ENCODE results near the gene ITGAV. TPM values are rescaled to one million over a fixed set of nuclear protein-coding genes. Genes with fewer than 3 reads are reported as not detected.

Gene ITGAV
- total and polyA plus RNA-seq, 2 donors (not counting 3 experiments of a cell fraction or from before 2014, with no cell fraction given) = 61.8 to 131 TPM

DNA sequence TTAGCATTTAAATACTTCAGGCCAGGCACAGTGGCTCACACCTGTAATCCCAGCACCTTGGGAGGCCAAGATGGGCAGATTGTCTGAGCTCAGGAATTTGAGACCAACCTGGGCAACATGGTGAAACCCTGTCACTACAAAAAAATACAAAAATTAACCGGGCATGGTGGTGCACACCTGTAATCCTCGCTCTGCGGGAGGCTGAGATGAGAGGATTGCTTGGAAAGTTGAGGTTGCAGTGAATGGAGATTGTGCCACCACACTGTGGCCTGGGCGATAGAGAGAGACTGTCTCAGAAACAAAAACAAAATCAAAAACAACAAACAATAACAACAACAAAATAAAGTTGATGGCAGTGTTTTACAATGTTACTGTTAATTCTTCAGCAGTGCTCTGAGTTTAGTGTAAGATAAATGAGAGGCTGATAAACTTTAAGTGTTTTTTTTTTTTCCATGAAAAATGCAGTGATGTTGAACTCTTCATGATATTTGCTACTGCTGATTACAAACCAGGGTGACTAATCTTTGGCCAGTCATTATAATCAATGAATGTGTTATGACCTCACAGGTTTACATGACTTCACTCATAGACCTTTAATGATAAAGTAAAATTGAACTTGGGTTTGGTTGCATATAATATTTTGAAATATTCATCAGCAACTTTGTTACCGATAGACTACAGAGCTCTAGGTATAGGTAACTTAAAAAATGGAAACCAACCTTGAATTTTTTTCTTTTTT is 2.5 kb downstream of the ITGAV start:
- TF ChIP-seq EZH2 (IDR thresholded peaks at IDR 0.05; ENCODE audit: borderline replicate concordance, low read depth, low read length, severe bottlenecking) (no peak), FOS (IDR thresholded peaks at IDR 0.05; ENCODE audit: borderline replicate concordance, insufficient read depth, low read length) (no peak), MYC (IDR thresholded peaks at IDR 0.05; ENCODE audit: low read depth, low read length) (no peak), JUN (IDR thresholded peaks at IDR 0.05; ENCODE audit: borderline replicate concordance, insufficient read depth, insufficient read length, low read depth) (peak; percentile 36)
- TF ChIP-seq, protein P1, sequence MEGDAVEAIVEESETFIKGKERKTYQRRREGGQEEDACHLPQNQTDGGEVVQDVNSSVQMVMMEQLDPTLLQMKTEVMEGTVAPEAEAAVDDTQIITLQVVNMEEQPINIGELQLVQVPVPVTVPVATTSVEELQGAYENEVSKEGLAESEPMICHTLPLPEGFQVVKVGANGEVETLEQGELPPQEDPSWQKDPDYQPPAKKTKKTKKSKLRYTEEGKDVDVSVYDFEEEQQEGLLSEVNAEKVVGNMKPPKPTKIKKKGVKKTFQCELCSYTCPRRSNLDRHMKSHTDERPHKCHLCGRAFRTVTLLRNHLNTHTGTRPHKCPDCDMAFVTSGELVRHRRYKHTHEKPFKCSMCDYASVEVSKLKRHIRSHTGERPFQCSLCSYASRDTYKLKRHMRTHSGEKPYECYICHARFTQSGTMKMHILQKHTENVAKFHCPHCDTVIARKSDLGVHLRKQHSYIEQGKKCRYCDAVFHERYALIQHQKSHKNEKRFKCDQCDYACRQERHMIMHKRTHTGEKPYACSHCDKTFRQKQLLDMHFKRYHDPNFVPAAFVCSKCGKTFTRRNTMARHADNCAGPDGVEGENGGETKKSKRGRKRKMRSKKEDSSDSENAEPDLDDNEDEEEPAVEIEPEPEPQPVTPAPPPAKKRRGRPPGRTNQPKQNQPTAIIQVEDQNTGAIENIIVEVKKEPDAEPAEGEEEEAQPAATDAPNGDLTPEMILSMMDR (IDR thresholded peaks at IDR 0.05; ENCODE audit: extremely low read depth in 1 of 2, insufficient read depth in 1 of 2, low read depth in 1 of 2, low read length in 2 of 2) = no peak
- TF ChIP-seq, protein P2, sequence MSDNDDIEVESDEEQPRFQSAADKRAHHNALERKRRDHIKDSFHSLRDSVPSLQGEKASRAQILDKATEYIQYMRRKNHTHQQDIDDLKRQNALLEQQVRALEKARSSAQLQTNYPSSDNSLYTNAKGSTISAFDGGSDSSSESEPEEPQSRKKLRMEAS (IDR thresholded peaks at IDR 0.05; ENCODE audit: insufficient read depth, insufficient read length) = no peak
- Histone ChIP-seq H3K9me1 (replicated peaks; ENCODE audit: control insufficient read depth, extremely low read depth, insufficient read depth, low read length) (no peaks in the 10 kb centered on the region), H4K20me1 (replicated peaks; ENCODE audit: control insufficient read depth, extremely low read depth, insufficient read depth, low read length) (peaks cover 5% of the 10 kb centered on the region), H3K9ac (replicated peaks; ENCODE audit: extremely low read depth, insufficient read depth, low read length) (peak overlapping the region; percentile 99), H3K9me3 (replicated peaks; ENCODE audit: control insufficient read depth, insufficient read depth, low read length) (no peaks in the 10 kb centered on the region), H3K79me2 (ENCODE audit: control insufficient read depth, insufficient read depth, low read length) (peaks cover 69% of the 10 kb centered on the region), H3K4me1 (ENCODE audit: control insufficient read depth, extremely low read depth, insufficient read depth, low read length) (peaks cover 37% of the 10 kb centered on the region), H3K4me3 (replicated peaks in 1 of 3; ENCODE audit: insufficient read depth in 1 of 3, low read depth in 1 of 3, low read length in 3 of 3) (peak overlapping the region in 2 of 3 experiments; percentile 76 to 96), H2AFZ (ENCODE audit: low read depth, low read length) (no peak overlapping the region), H3K27ac (ENCODE audit: insufficient read depth, low read depth, low read length) (peak overlapping the region; percentile 11), H3K36me3 (ENCODE audit: control insufficient read depth in 2 of 2, extremely low read depth in 1 of 2, insufficient read depth in 2 of 2, low read length in 2 of 2) (no peaks in the 10 kb centered on the region), H3K27me3 (ENCODE audit: control insufficient read depth in 2 of 2, insufficient read depth in 2 of 2, low read length in 2 of 2) (no peaks in the 10 kb centered on the region), H3K4me2 (ENCODE audit: insufficient read depth, low read length) (peak overlapping the region; percentile 93)
- dilution Hi-C loops (cut with MboI; ENCODE audit: extremely low pct_ligation_motif_present, low sequenced_read_pairs) (no loop called here), intact Hi-C loops (cut with micrococcal nuclease) (no loop called here)
- BruUV-seq (replicated peaks) = no TSS peak
- ChIA-PET POLR2A (no interaction called here), CTCF (interaction anchor here (1.8 kb wide), 1 partner anchor 89 kb away, joined by 6 read pairs; no protein-coding TSS in a partner anchor)
- FAIRE-seq (peak; percentile 26), DNase-seq (ENCODE audit: low read depth, low spot score) (peak; percentile 28)
